H1 (cell line): ENCODE results near the gene POLR3A. TPM values are rescaled to one million over a fixed set of nuclear protein-coding genes. Genes with fewer than 3 reads are reported as not detected.

Source experiments
- BRCA1 ChIP-seq: IDR thresholded peaks from 2 replicates; pipeline ENCODE4 v1.6.1; 2012; ENCODE audit warnings: low read depth, low read length, improper control_type of control experiment
- CBX5 ChIP-seq: fragments of 300-800, 300-1000 bp; sonication (generic); IDR thresholded peaks from 2 replicates; pipeline ENCODE4 v1.7.1; 2016; ENCODE audit warnings: antibody characterized with exemption, low read length, low read depth
- CHD7 ChIP-seq: fragments of 300-600 bp; sonication (generic); IDR thresholded peaks from 2 replicates; pipeline ENCODE4 v1.7.1; 2012; ENCODE audit warnings: low read length, moderate library complexity, mild to moderate bottlenecking, inconsistent platforms; ENCODE audit not compliant: insufficient replicate concordance
- HDAC6 ChIP-seq: IDR thresholded peaks from one replicate; pipeline ENCODE4 v1.7.1; 2012; ENCODE audit warnings: low read depth, mild to moderate bottlenecking, inconsistent platforms, low read length, moderate library complexity
- JUND ChIP-seq: IDR thresholded peaks from 2 replicates; pipeline ENCODE4 v1.6.1; 2011; ENCODE audit warnings: mild to moderate bottlenecking, improper control_type of control experiment, low read length
- PHF8 ChIP-seq: fragments of 200-600 bp; sonication (generic); conservative IDR thresholded peaks from 2 replicates; pipeline ENCODE4 v1.7.1; 2012; ENCODE audit warnings: low read depth, mild to moderate bottlenecking, inconsistent platforms, low read length, moderate library complexity
- RBBP5 ChIP-seq: IDR thresholded peaks from 2 replicates; pipeline ENCODE4 v1.7.1; 2012; ENCODE audit warnings: low read depth, mild to moderate bottlenecking, inconsistent platforms, low read length, moderate library complexity, borderline replicate concordance
- SAP30 ChIP-seq: fragments of 300-600 bp; sonication (generic); IDR thresholded peaks from 2 replicates; pipeline ENCODE4 v1.7.1; 2012; ENCODE audit warnings: low read length, moderate library complexity, mild to moderate bottlenecking, inconsistent platforms; ENCODE audit not compliant: insufficient read depth, insufficient replicate concordance
- SIX5 ChIP-seq: IDR thresholded peaks from 2 replicates; pipeline ENCODE4 v1.6.1; 2011; ENCODE audit warnings: mild to moderate bottlenecking, low read depth, low read length
- SP4 ChIP-seq: IDR thresholded peaks from 2 replicates; pipeline ENCODE4 v1.6.1; 2012; ENCODE audit warnings: low read length, inconsistent platforms
- SRF ChIP-seq: IDR thresholded peaks from 2 replicates; pipeline ENCODE4 v1.6.1; 2011; ENCODE audit warnings: mild to moderate bottlenecking, low read depth, low read length, moderate library complexity
- TAF1 ChIP-seq: IDR thresholded peaks from 2 replicates; pipeline ENCODE4 v1.6.1; 2011; ENCODE audit warnings: mild to moderate bottlenecking, low read depth, low read length
- polyA plus RNA-seq, 7 experiments: library from polyadenylated mRNA; depleted of rRNA in 3 of 7; stranded (reverse) in 5 of 7; unstranded in 2 of 7; fragments of >200 nt in 5 of 7; fragments of 200-250 nt in 2 of 7; gene quantifications; 1 replicate in 5 of 7; 2 replicates in 1 of 7; 4 replicates in 1 of 7; pipeline versions ENCODE4 v1.2.1 to v1.2.3, GENCODE V29; 2011 to 2013; ENCODE audit warnings: missing spikeins in 2 of 7, mixed read lengths in 2 of 7
- total RNA-seq: library from RNA; stranded (reverse); fragmentation: NEBNext Ultra II Directional; extraction: Animal tissue kit (Norgen Biotek cat#: 25700); gene quantifications from 2 replicates; pipeline ENCODE4 v1.2.1, GENCODE V29; 2021

POLR3A gene
- total and polyA plus RNA-seq, 2 of the 8 experiments (the other 6 are each of a cell fraction or from before 2014, with no cell fraction given), result 11.3 to 38.6 TPM

- TF ChIP-seq CHD7 (no peak), BRCA1 (no peak), SAP30 (no peak), PHF8 (no peak), SIX5 (no peak), SRF (no peak), TAF1 (no peak), HDAC6 (no peak), JUND (no peak), RBBP5 (no peak), CBX5 (no peak), SP4 (no peak)
Measured at GRCh38 chr10:77940225-77940624, 89.1 kb downstream of the POLR3A start (continued).
